ENCODE measurements around the gene DUSP5.

DNA sequence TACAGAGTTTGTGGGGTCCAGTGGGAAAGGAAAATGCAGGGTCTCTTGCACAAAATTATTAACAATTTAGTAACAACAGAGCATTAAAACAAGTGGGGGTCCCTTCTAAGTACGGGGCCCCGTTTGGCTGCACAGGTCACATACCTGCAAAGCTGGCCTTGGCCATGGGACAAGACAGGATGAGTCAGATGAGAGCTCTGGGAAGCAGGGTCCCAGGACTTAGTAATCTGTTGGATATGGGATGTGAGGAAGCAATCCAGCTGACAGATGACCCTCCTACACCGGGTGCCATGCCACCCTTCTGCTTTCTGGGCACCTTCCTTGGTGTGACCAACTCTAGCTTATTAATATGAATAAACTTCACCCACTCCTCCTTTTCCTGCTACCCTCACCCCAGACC is 3.2 kb upstream of the DUSP5 start:
- TF ChIP-seq POLR2A (IDR thresholded peaks at IDR 0.05; ENCODE audit: low read depth, low read length) (peak; percentile 48), CHD1 (IDR thresholded peaks at IDR 0.05; ENCODE audit: low read depth, low read length) (no peak)
